K562 (cell line): ENCODE data around the gene CITED1. TPM values are rescaled to one million over a fixed set of nuclear protein-coding genes. Genes with fewer than 3 reads are reported as not detected.

Experiments used
- ATAC-seq: fragments of 200-7000 bp; cut with Tn5 transposase; 3 replicates; pipeline ENCODE4 v1.9.1; 2020; ENCODE audit warnings: moderate library complexity
- BruUV-seq: library from RNA; stranded (reverse); fragments of 400-500 nt; replicated peaks from 2 replicates; lab custom pipeline; 2021; lab: Mats Ljungman, UMichigan
- CTCF ChIA-PET: fragments of 300-600 bp; formaldehyde crosslinking; extraction: SDS; loops from one replicate; lab custom pipeline; 2021; ENCODE audit warnings: low intra/inter-chr PET ratio; lab: Yijun Ruan, JAX
- POLR2A ChIA-PET: fragments of 300-600, 350-650 bp; sonication (Branson Sonifier 250); formaldehyde crosslinking; extraction: SDS; loops from one replicate; lab custom pipeline; 2021; ENCODE audit warnings: antibody characterized with exemption, inconsistent platforms; lab: Yijun Ruan, JAX
- DNase-seq, 4 experiments: peaks; one replicate each; pipeline versions ENCODE4 v3.0.0 to v3.0.0-alpha.2; 2011 to 2018; ENCODE audit warnings: low spot score in 3 of 4, mixed read lengths in 3 of 4; ENCODE audit errors: extremely low read depth in 1 of 4
- FAIRE-seq: peaks from 2 replicates; lab custom pipeline; 2011; peaks lifted over from hg19 to GRCh38; lab: Jason Lieb, UNC
- H2AFZ ChIP-seq: 2 replicates; pipeline ENCODE4 v1.6.0; 2011; ENCODE audit warnings: low read depth, low read length, control low read depth, inconsistent platforms
- H3K27ac ChIP-seq: fragments of 200-600 bp; 3 replicates; pipeline ENCODE4 v1.8.0; 2011; ENCODE audit warnings: low read depth, mild to moderate bottlenecking, control low read depth, inconsistent platforms, low read length, moderate library complexity, mixed read lengths; ENCODE audit errors: extremely low read depth
- H3K27me3 ChIP-seq, 2 experiments: fragments of 300-600 bp in 1 of 2; 2 replicates in 1 of 2; 3 replicates in 1 of 2; pipeline versions ENCODE4 v1.6.0 to v1.8.0; 2011; ENCODE audit warnings: inconsistent platforms in 2 of 2, low read length in 2 of 2, mild to moderate bottlenecking in 1 of 2, mixed read lengths in 1 of 2, moderate library complexity in 1 of 2; ENCODE audit not compliant: control insufficient read depth in 2 of 2, insufficient read depth in 2 of 2
- H3K36me3 ChIP-seq: fragments of 300-600 bp; 3 replicates; pipeline ENCODE4 v1.8.0; 2011; ENCODE audit warnings: mild to moderate bottlenecking, low read length, inconsistent platforms; ENCODE audit not compliant: control insufficient read depth, insufficient read depth
- H3K4me1 ChIP-seq, 2 experiments: fragments of 200-600 bp in 1 of 2; replicated peaks in 1 of 2; 2 replicates in 1 of 2; 3 replicates in 1 of 2; pipeline versions ENCODE4 v1.5.1 to v1.8.0; 2011; ENCODE audit warnings: inconsistent platforms in 2 of 2, low read length in 2 of 2, mild to moderate bottlenecking in 1 of 2, mixed read lengths in 1 of 2, moderate library complexity in 1 of 2; ENCODE audit not compliant: control insufficient read depth in 2 of 2, insufficient read depth in 2 of 2
- H3K4me2 ChIP-seq: 2 replicates; pipeline ENCODE4 v1.6.1; 2011; ENCODE audit warnings: low read length, control low read depth, inconsistent platforms, mixed read lengths; ENCODE audit not compliant: insufficient read depth
- H3K4me3 ChIP-seq: fragments of 200-600 bp; sonication (generic), shearing (Covaris generic); 2 replicates; pipeline ENCODE4 v1.5.1; 2016; ENCODE audit warnings: control low read depth, inconsistent platforms
- H3K79me2 ChIP-seq: fragments of 200-600 bp; 3 replicates; pipeline ENCODE4 v1.8.0; 2011; ENCODE audit warnings: low read length, inconsistent platforms; ENCODE audit not compliant: control insufficient read depth, insufficient read depth
- H3K9ac ChIP-seq, 2 experiments: 2 replicates each; pipeline versions ENCODE4 v1.6.0 to v1.6.1; 2011; ENCODE audit warnings: low read depth in 2 of 2, low read length in 2 of 2, control low read depth in 1 of 2, inconsistent platforms in 1 of 2, mild to moderate bottlenecking in 1 of 2, mixed read lengths in 1 of 2; ENCODE audit not compliant: insufficient read depth in 1 of 2
- H3K9me1 ChIP-seq: one replicate; pipeline ENCODE4 v1.6.0; 2011; ENCODE audit warnings: inconsistent platforms, mild to moderate bottlenecking, low read length, moderate library complexity; ENCODE audit not compliant: control insufficient read depth, insufficient read depth
- H3K9me3 ChIP-seq: replicated peaks from 2 replicates; pipeline ENCODE4 v1.5.1; 2011; ENCODE audit warnings: low read depth, low read length, inconsistent platforms; ENCODE audit not compliant: control insufficient read depth, insufficient read depth
- H4K20me1 ChIP-seq: replicated peaks from 2 replicates; pipeline ENCODE4 v1.6.1; 2011; ENCODE audit warnings: low read length, inconsistent platforms, mixed read lengths; ENCODE audit not compliant: control insufficient read depth, insufficient read depth
- PML ChIP-seq: IDR thresholded peaks from 2 replicates; pipeline ENCODE4 v1.6.1; 2012; ENCODE audit warnings: low read length, inconsistent platforms
- RAD21 ChIP-seq, 2 experiments: fragments of 250-450 bp in 1 of 2; fragments of 450-650 bp in 1 of 2; sonication (Bioruptor Pico) in 1 of 2; formaldehyde crosslinking in 1 of 2; IDR thresholded peaks in 1 of 2; conservative IDR thresholded peaks in 1 of 2; 2 replicates each; pipeline versions ENCODE4 v1.4.0 to v1.8.0; 2020 to 2022; ENCODE audit warnings: mild to moderate bottlenecking in 2 of 2, moderate library complexity in 1 of 2
- ZNF316 ChIP-seq: fragments of 450-650 bp; IDR thresholded peaks from 2 replicates; pipeline ENCODE4 v1.6.1; 2016
- ZNF639 ChIP-seq, 2 experiments: fragments of 200-800 bp in 1 of 2; sonication (Bioruptor generic) in 1 of 2; sonication (generic) in 1 of 2; formaldehyde crosslinking in 1 of 2; IDR thresholded peaks in 1 of 2; conservative IDR thresholded peaks in 1 of 2; 2 replicates each; pipeline versions ENCODE4 v1.5.0 to v1.6.1; 2016 to 2020; ENCODE audit warnings: missing compliant biosample characterization in 1 of 2, missing genetic modification characterization in 1 of 2, missing genetic modification reagents in 1 of 2
- ZNF764 ChIP-seq: fragments of 250-450 bp; sonication (Bioruptor Pico); IDR thresholded peaks from 2 replicates; pipeline ENCODE4 v1.4.0; 2020; ENCODE audit warnings: low read depth, mild to moderate bottlenecking, moderate library complexity
- WGBS: fragments of 100-300 bp; shearing (Covaris generic); methylation state at CpG from one replicate; pipeline ENCODE4 v1.1.6; 2016; ENCODE audit warnings: low coverage, mixed read lengths; ENCODE audit not compliant: insufficient coverage; ENCODE audit errors: missing lambda C conversion rate; 5-methylcytosine and 5-hydroxymethylcytosine counted together
- in situ Hi-C: fragments of 300-500 bp; cut with MboI; formaldehyde crosslinking; loops from 4 replicates; pipeline ENCODE4 v1.15.0; 2018; ENCODE audit warnings: inconsistent platforms, mixed read lengths
- intact Hi-C: fragments of 100-400 bp; cut with micrococcal nuclease; formaldehyde crosslinking; loops from 2 replicates; pipeline ENCODE4 v1.14.2; 2022
- polyA plus RNA-seq, 8 experiments: library from polyadenylated mRNA; depleted of rRNA in 4 of 8; stranded (reverse) in 5 of 8; unstranded in 3 of 8; fragments of >200 nt; fragmentation: Nextera tagmentation in 2 of 8; fragmentation: Illumina TruSeq in 1 of 8; extraction: Ambion mirVana in 2 of 8; extraction: Trizol in 1 of 8; gene quantifications; 2 replicates each; pipeline versions ENCODE4 v1.2.1 to v1.2.3, GENCODE V29; 2011 to 2014; ENCODE audit warnings: inconsistent platforms in 1 of 8, missing spikeins in 1 of 8
- total RNA-seq, 7 experiments: library from RNA; depleted of rRNA in 6 of 7; stranded (reverse); fragments of >200 nt in 6 of 7; fragmentation: Illumina TruSeq in 2 of 7; extraction: Trizol in 2 of 7; gene quantifications; 2 replicates each; pipeline versions ENCODE4 v1.2.1 to v1.2.3, GENCODE V29; 2011 to 2021; ENCODE audit warnings: low replicate concordance in 1 of 7
- TF ChIP-seq, protein P1 (sequence below), 3 experiments: IDR thresholded peaks in 2 of 3; conservative IDR thresholded peaks in 1 of 3; 2 replicates each; pipeline ENCODE4 v1.5.1; 2011 to 2012; ENCODE audit warnings: low read length in 3 of 3, mild to moderate bottlenecking in 3 of 3, control low read depth in 2 of 3, improper control_type of control experiment in 1 of 3, inconsistent platforms in 1 of 3, low read depth in 1 of 3, mixed read lengths in 1 of 3, moderate library complexity in 1 of 3; ENCODE audit not compliant: insufficient read depth in 2 of 3
- TF ChIP-seq, protein P2 (sequence below), 2 experiments: fragments of 450-650 bp; formaldehyde crosslinking in 1 of 2; IDR thresholded peaks; 2 replicates each; pipeline versions ENCODE4 v1.4.0 to v1.6.1; 2014 to 2020; ENCODE audit warnings: mild to moderate bottlenecking in 2 of 2, borderline replicate concordance in 1 of 2, low read depth in 1 of 2

The CITED1 gene
- total and polyA plus RNA-seq, 9 of the 15 experiments (the other 6 are each of a cell fraction or from before 2014, with no cell fraction given), result 0.56 to 5.8 (median 4.2) TPM

- ATAC-seq (peak; percentile 94), DNase-seq (peak in 2 of 4 experiments; percentile 40 to 46), FAIRE-seq (peak; percentile 57)
- Histone ChIP-seq H3K27me3 (peaks cover 0 to 6% of the 10 kb centered on the region in 2 experiments; a peak in 1 of 5 replicates), H3K4me3 (no peak overlapping the region), H3K9me3 (no peaks in the 10 kb centered on the region), H3K27ac (no peak overlapping the region), H3K36me3 (no peaks in the 10 kb centered on the region), H2AFZ (no peak overlapping the region), H4K20me1 (no peaks in the 10 kb centered on the region; the same call in 1 of the 2 replicates), H3K4me1 (no peaks in the 10 kb centered on the region; a peak in 1 of 5 replicates), H3K9ac (no peak overlapping the region), H3K4me2 (no peak overlapping the region), H3K79me2 (no peaks in the 10 kb centered on the region), H3K9me1 (no peaks in the 10 kb centered on the region)
- 31% methylated on average over 4 of the region's 4 CpGs for WGBS
- CTCF ChIA-PET, result no interaction called here
- POLR2A ChIA-PET, result interaction anchor here (1.1 kb wide), 1 partner anchor 21 kb away, joined by 8 read pairs; the partner anchor contains the start of gene RPS4X
- in situ Hi-C loops (no loop called here), intact Hi-C loops (loop anchor here (5.0 kb wide), 1 partner anchor 244 kb away; no protein-coding TSS in a partner anchor)
- BruUV-seq, result no TSS peak
- TF ChIP-seq, protein P1, sequence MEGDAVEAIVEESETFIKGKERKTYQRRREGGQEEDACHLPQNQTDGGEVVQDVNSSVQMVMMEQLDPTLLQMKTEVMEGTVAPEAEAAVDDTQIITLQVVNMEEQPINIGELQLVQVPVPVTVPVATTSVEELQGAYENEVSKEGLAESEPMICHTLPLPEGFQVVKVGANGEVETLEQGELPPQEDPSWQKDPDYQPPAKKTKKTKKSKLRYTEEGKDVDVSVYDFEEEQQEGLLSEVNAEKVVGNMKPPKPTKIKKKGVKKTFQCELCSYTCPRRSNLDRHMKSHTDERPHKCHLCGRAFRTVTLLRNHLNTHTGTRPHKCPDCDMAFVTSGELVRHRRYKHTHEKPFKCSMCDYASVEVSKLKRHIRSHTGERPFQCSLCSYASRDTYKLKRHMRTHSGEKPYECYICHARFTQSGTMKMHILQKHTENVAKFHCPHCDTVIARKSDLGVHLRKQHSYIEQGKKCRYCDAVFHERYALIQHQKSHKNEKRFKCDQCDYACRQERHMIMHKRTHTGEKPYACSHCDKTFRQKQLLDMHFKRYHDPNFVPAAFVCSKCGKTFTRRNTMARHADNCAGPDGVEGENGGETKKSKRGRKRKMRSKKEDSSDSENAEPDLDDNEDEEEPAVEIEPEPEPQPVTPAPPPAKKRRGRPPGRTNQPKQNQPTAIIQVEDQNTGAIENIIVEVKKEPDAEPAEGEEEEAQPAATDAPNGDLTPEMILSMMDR (IDR thresholded peaks at IDR 0.05 in 2 of 3, conservative IDR thresholded peaks at IDR 0.05 in 1 of 3; ENCODE audit: insufficient read depth in 2 of 3, low read depth in 1 of 3, low read length in 3 of 3), result peak; percentile 45 to 53 (median 51)
- no peak for TF ChIP-seq PML
- TF ChIP-seq ZNF316, result 0 out of 2 replicates have a peak, but pooled peaks have one; percentile 32
- TF ChIP-seq, protein P2, sequence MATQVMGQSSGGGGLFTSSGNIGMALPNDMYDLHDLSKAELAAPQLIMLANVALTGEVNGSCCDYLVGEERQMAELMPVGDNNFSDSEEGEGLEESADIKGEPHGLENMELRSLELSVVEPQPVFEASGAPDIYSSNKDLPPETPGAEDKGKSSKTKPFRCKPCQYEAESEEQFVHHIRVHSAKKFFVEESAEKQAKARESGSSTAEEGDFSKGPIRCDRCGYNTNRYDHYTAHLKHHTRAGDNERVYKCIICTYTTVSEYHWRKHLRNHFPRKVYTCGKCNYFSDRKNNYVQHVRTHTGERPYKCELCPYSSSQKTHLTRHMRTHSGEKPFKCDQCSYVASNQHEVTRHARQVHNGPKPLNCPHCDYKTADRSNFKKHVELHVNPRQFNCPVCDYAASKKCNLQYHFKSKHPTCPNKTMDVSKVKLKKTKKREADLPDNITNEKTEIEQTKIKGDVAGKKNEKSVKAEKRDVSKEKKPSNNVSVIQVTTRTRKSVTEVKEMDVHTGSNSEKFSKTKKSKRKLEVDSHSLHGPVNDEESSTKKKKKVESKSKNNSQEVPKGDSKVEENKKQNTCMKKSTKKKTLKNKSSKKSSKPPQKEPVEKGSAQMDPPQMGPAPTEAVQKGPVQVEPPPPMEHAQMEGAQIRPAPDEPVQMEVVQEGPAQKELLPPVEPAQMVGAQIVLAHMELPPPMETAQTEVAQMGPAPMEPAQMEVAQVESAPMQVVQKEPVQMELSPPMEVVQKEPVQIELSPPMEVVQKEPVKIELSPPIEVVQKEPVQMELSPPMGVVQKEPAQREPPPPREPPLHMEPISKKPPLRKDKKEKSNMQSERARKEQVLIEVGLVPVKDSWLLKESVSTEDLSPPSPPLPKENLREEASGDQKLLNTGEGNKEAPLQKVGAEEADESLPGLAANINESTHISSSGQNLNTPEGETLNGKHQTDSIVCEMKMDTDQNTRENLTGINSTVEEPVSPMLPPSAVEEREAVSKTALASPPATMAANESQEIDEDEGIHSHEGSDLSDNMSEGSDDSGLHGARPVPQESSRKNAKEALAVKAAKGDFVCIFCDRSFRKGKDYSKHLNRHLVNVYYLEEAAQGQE (IDR thresholded peaks at IDR 0.05; ENCODE audit: borderline replicate concordance), result peak; percentile 16; the same call in 1 of the 2 replicates
- TF ChIP-seq, protein P2 (CRISPR knock-in tag; IDR thresholded peaks at IDR 0.05; ENCODE audit: low read depth), result no peak
- peak; percentile 85 for TF ChIP-seq ZNF764 (CRISPR knock-in tag)
- peak in 1 of 2 experiments; percentile 49; a peak in 2 of 4 replicates for TF ChIP-seq RAD21 (CRISPR knock-in tag; conservative IDR thresholded peaks at IDR 0.05 in 1 of 2, IDR thresholded peaks at IDR 0.05 in 1 of 2)
- TF ChIP-seq ZNF639 (CRISPR knock-in tag; conservative IDR thresholded peaks at IDR 0.05 in 1 of 2, IDR thresholded peaks at IDR 0.05 in 1 of 2), result no peak
Observed at GRCh38 chrX:72297953-72298730, 7.6 kb downstream of the CITED1 start.
